CD4-positive, alpha-beta T cell treated with Interleukin-6 for 4 hours (primary cell): Measurements from ENCODE around the gene POMT1.
"Not testable (repeated sequence)": the region's sequence is repeated elsewhere in the genome, so short reads cannot be mapped to it uniquely, and the experiment has no call there.

Experiments
- DNase-seq: peaks from one replicate; pipeline ENCODE4 v3.0.0-alpha.2; 2020; ENCODE audit warnings: mixed read lengths

The POMT1 gene

GRCh38 chr9:131496844-131497405, 5.8 kb upstream of the POMT1 start:
- DNase-seq: no peak

GRCh38 chr9:131499254-131499767, 3.4 kb upstream of the POMT1 start:
- DNase-seq: no peak

GRCh38 chr9:131500377-131500776, 2.3 kb upstream of the POMT1 start:
- peak; percentile 85 for DNase-seq

- peak; percentile 73 for DNase-seq
These were observed 1.7 kb upstream of the POMT1 start for GRCh38 chr9:131500939-131501541.

- DNase-seq: peak; percentile 65
These were observed 1.1 kb downstream of the POMT1 start for GRCh38 chr9:131503626-131504465.

- no peak for DNase-seq
These were observed 2.3 kb downstream of the POMT1 start for GRCh38 chr9:131505012-131505411.

GRCh38 chr9:131511416-131511815, 8.7 kb downstream of the POMT1 start:
- no peak for DNase-seq

- DNase-seq: no peak
These were observed 9.2 kb downstream of the POMT1 start for GRCh38 chr9:131511880-131512279.

- DNase-seq: no peak
These were observed 10.5 kb downstream of the POMT1 start for GRCh38 chr9:131513177-131513576.

GRCh38 chr9:131515559-131516031, 12.9 kb downstream of the POMT1 start:
- not testable (repeated sequence) for DNase-seq

- DNase-seq: no peak
These were observed 13.4 kb downstream of the POMT1 start for GRCh38 chr9:131516100-131516499.

- DNase-seq: no peak
These were observed 14.2 kb downstream of the POMT1 start for GRCh38 chr9:131516930-131517329.

- no peak for DNase-seq
These were observed 15.1 kb downstream of the POMT1 start for GRCh38 chr9:131517761-131518190.

GRCh38 chr9:131518553-131518952, 15.8 kb downstream of the POMT1 start:
- no peak for DNase-seq

GRCh38 chr9:131520503-131520902, 17.8 kb downstream of the POMT1 start:
- DNase-seq: no peak

- DNase-seq: no peak
These were observed 18.5 kb downstream of the POMT1 start for GRCh38 chr9:131521203-131521602.

GRCh38 chr9:131521822-131522221, 19.1 kb downstream of the POMT1 start:
- DNase-seq: no peak

- DNase-seq: no peak
These were observed 19.8 kb downstream of the POMT1 start for GRCh38 chr9:131522257-131523085.

- no peak for DNase-seq
These were observed 20.3 kb downstream of the POMT1 start for GRCh38 chr9:131523086-131523388.

GRCh38 chr9:131523451-131524435, 21.0 kb downstream of the POMT1 start:
- DNase-seq: no peak

GRCh38 chr9:131524665-131525315, 22.1 kb downstream of the POMT1 start:
- DNase-seq: no peak
